ENCODE results near the gene NOS1.
A peak's percentile ranks its signal among the peaks of the same experiment; 100 is the strongest.

The NOS1 gene

GRCh38 chr12:117167769-117168168 is 193.7 kb downstream of the NOS1 start:
- DNase-seq = peak; percentile 4

- DNase-seq = no peak
Observed at GRCh38 chr12:117166107-117166506, 195.3 kb downstream of the NOS1 start.

- DNase-seq = peak; percentile 86
Observed at GRCh38 chr12:117165342-117165741, 196.1 kb downstream of the NOS1 start.

- DNase-seq = no peak
Observed at GRCh38 chr12:117162633-117163032, 198.8 kb downstream of the NOS1 start.

- no peak for DNase-seq
Observed at GRCh38 chr12:117162167-117162539, 199.3 kb downstream of the NOS1 start.

GRCh38 chr12:117161460-117162166 is 199.8 kb downstream of the NOS1 start:
- DNase-seq = no peak

GRCh38 chr12:117159674-117160073 is 201.8 kb downstream of the NOS1 start:
- no peak for DNase-seq

- DNase-seq = no peak
Observed at GRCh38 chr12:117158911-117159553, 202.4 kb downstream of the NOS1 start.
